ENCODE results near the gene PTPRD.
"Not testable (repeated sequence)": the region's sequence is repeated elsewhere in the genome, so short reads cannot be mapped to it uniquely, and the experiment has no call there.

Gene PTPRD

GRCh38 chr9:9970514-9970913 lies 642.3 kb downstream of the PTPRD start:
- DNase-seq (ENCODE audit: low read depth in 2 of 2): no peak

GRCh38 chr9:9963841-9964240 lies 649.0 kb downstream of the PTPRD start:
- DNase-seq (ENCODE audit: low read depth in 2 of 2): no peak

GRCh38 chr9:9961934-9962333 lies 650.9 kb downstream of the PTPRD start:
- DNase-seq (ENCODE audit: low read depth in 2 of 2): no peak

GRCh38 chr9:9961487-9961886 lies 651.3 kb downstream of the PTPRD start:
- no peak for DNase-seq (ENCODE audit: low read depth in 2 of 2)

GRCh38 chr9:9951556-9952160 lies 661.1 kb downstream of the PTPRD start:
- no peak for DNase-seq (ENCODE audit: low read depth in 2 of 2)

- no peak for DNase-seq (ENCODE audit: low read depth in 2 of 2)
Observed at GRCh38 chr9:9950813-9951212, 662.0 kb downstream of the PTPRD start.

- no peak for DNase-seq (ENCODE audit: low read depth in 2 of 2)
Observed at GRCh38 chr9:9949978-9950377, 662.8 kb downstream of the PTPRD start.

GRCh38 chr9:9949368-9949767 lies 663.4 kb downstream of the PTPRD start:
- DNase-seq (ENCODE audit: low read depth in 2 of 2): no peak

- no peak for DNase-seq (ENCODE audit: low read depth in 2 of 2)
Observed at GRCh38 chr9:9945966-9946365, 666.8 kb downstream of the PTPRD start.

- peak; percentile 3 to 18 for DNase-seq (ENCODE audit: low read depth in 2 of 2)
Observed at GRCh38 chr9:9942764-9943424, 669.9 kb downstream of the PTPRD start.

GRCh38 chr9:9938432-9938831 lies 674.4 kb downstream of the PTPRD start:
- DNase-seq (ENCODE audit: low read depth in 2 of 2): no peak

GRCh38 chr9:9931464-9931863 lies 681.3 kb downstream of the PTPRD start:
- not testable (repeated sequence) for DNase-seq (ENCODE audit: low read depth in 2 of 2)

- DNase-seq (ENCODE audit: low read depth in 2 of 2): no peak
Observed at GRCh38 chr9:9924376-9924775, 688.4 kb downstream of the PTPRD start.

- no peak for DNase-seq (ENCODE audit: low read depth in 2 of 2)
Observed at GRCh38 chr9:9921805-9922204, 691.0 kb downstream of the PTPRD start.

- DNase-seq (ENCODE audit: low read depth in 2 of 2): no peak
Observed at GRCh38 chr9:9920425-9921060, 692.3 kb downstream of the PTPRD start.

GRCh38 chr9:9919174-9919775 lies 693.5 kb downstream of the PTPRD start:
- no peak for DNase-seq (ENCODE audit: low read depth in 2 of 2)

- DNase-seq (ENCODE audit: low read depth in 2 of 2): no peak
Observed at GRCh38 chr9:9917400-9917799, 695.4 kb downstream of the PTPRD start.

- DNase-seq (ENCODE audit: low read depth in 2 of 2): no peak
Observed at GRCh38 chr9:9914174-9914573, 698.6 kb downstream of the PTPRD start.

- DNase-seq (ENCODE audit: low read depth in 2 of 2): no peak
Observed at GRCh38 chr9:9913276-9913832, 699.4 kb downstream of the PTPRD start.

GRCh38 chr9:9912459-9912858 lies 700.3 kb downstream of the PTPRD start:
- no peak for DNase-seq (ENCODE audit: low read depth in 2 of 2)

- DNase-seq (ENCODE audit: low read depth in 2 of 2): no peak
Observed at GRCh38 chr9:9905736-9906135, 707.1 kb downstream of the PTPRD start.

GRCh38 chr9:9904041-9904440 lies 708.8 kb downstream of the PTPRD start:
- DNase-seq (ENCODE audit: low read depth in 2 of 2): no peak

GRCh38 chr9:9901624-9902023 lies 711.2 kb downstream of the PTPRD start:
- DNase-seq (ENCODE audit: low read depth in 2 of 2): no peak
